Thyroid gland (tissue), 4 donors: ENCODE results near the gene CKS1B.

Experiments used
- CTCF ChIP-seq, 6 experiments: fragments of 200-600 bp in 3 of 6; fragments of 450-650 bp in 3 of 6; sonication (generic) in 3 of 6; IDR thresholded peaks; one replicate each; pipeline ENCODE4 v1.5.1; 2016 to 2019; ENCODE audit warnings: antibody characterized with exemption in 6 of 6, mild to moderate bottlenecking in 2 of 6, inconsistent platforms in 1 of 6, moderate library complexity in 1 of 6
- POLR2A ChIP-seq, 2 donors: fragments of 450-650 bp; IDR thresholded peaks; one replicate each; pipeline ENCODE4 v1.6.1; 2017; ENCODE audit warnings: antibody characterized with exemption in 2 of 2, mild to moderate bottlenecking in 2 of 2, moderate library complexity in 1 of 2

- TF ChIP-seq CTCF (IDR thresholded peaks at IDR 0.05) = no peak
- no peak for TF ChIP-seq POLR2A (IDR thresholded peaks at IDR 0.05)
These were observed 16.4 kb upstream of the CKS1B start for GRCh38 chr1:154958036-154958435.
